ENCODE measurements around the gene DHH.

DNA sequence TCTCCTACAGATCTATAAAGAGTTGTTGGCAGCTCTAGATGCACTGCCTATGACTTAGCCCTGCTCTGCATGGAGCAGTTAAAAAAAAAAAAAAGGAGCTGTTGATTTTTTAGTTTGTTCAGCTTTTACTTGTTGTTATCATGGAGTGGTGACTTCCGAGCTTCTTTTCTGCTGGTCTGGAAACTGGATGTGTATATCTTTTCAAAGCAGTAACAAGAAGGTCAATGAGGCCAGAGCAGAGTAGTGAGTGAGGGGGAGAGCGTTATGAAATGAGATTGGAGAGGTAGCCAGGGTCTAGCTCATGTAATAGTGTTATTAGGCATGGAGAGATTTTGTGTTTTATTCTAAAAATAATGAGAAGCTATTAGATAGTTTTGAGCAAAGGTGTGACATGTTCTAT, 49.8 kb upstream of the DHH start:
- no peak for TF ChIP-seq POLR2A (IDR thresholded peaks at IDR 0.05)
- TF ChIP-seq, protein P1, sequence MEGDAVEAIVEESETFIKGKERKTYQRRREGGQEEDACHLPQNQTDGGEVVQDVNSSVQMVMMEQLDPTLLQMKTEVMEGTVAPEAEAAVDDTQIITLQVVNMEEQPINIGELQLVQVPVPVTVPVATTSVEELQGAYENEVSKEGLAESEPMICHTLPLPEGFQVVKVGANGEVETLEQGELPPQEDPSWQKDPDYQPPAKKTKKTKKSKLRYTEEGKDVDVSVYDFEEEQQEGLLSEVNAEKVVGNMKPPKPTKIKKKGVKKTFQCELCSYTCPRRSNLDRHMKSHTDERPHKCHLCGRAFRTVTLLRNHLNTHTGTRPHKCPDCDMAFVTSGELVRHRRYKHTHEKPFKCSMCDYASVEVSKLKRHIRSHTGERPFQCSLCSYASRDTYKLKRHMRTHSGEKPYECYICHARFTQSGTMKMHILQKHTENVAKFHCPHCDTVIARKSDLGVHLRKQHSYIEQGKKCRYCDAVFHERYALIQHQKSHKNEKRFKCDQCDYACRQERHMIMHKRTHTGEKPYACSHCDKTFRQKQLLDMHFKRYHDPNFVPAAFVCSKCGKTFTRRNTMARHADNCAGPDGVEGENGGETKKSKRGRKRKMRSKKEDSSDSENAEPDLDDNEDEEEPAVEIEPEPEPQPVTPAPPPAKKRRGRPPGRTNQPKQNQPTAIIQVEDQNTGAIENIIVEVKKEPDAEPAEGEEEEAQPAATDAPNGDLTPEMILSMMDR (IDR thresholded peaks at IDR 0.05), result no peak
